IPS DF 4.7 (cell line): ENCODE data around the gene C6.
A peak's percentile ranks its signal among the peaks of the same experiment; 100 is the strongest.

Source experiments
- DNase-seq: peaks from one replicate; pipeline ENCODE4 v3.0.0-alpha.2; 2013; ENCODE audit warnings: low spot score; ENCODE audit errors: extremely low read depth

C6 gene

GRCh38 chr5:41127967-41128690, 85.2 kb downstream of the C6 start:
- DNase-seq, result no peak

- no peak for DNase-seq
Measured at GRCh38 chr5:41122459-41122858, 90.9 kb downstream of the C6 start.

GRCh38 chr5:41120600-41120999, 92.7 kb downstream of the C6 start:
- DNase-seq, result no peak

- no peak for DNase-seq
Measured at GRCh38 chr5:41118177-41118576, 95.2 kb downstream of the C6 start.

GRCh38 chr5:41115281-41115680, 98.1 kb downstream of the C6 start:
- no peak for DNase-seq

GRCh38 chr5:41112486-41113455, 100.6 kb downstream of the C6 start:
- no peak for DNase-seq

GRCh38 chr5:41109186-41109585, 104.1 kb downstream of the C6 start:
- no peak for DNase-seq

- no peak for DNase-seq
Measured at GRCh38 chr5:41102341-41102740, 111.0 kb downstream of the C6 start.

- DNase-seq, result no peak
Measured at GRCh38 chr5:41097642-41098041, 115.7 kb downstream of the C6 start.

GRCh38 chr5:41095324-41096101, 117.8 kb downstream of the C6 start:
- DNase-seq, result no peak

GRCh38 chr5:41094871-41095270, 118.5 kb downstream of the C6 start:
- peak; percentile 25 for DNase-seq

GRCh38 chr5:41093803-41094202, 119.5 kb downstream of the C6 start:
- no peak for DNase-seq
